DOHH2 (cell line): Measurements from ENCODE around the gene MAG.

Source experiments
- H3F3A ChIP-seq: fragments of 200-600 bp; sonication (generic), shearing (Covaris generic); 2 replicates; pipeline ENCODE4 v1.6.0; 2016; ENCODE audit warnings: antibody characterized with exemption, mild to moderate bottlenecking; ENCODE audit not compliant: control insufficient read depth, insufficient read depth
- H3K27ac ChIP-seq: fragments of 200-600 bp; sonication (generic); 2 replicates; pipeline ENCODE4 v1.5.1; 2014; ENCODE audit warnings: low read depth, mild to moderate bottlenecking, low read length, moderate library complexity
- H3K27me3 ChIP-seq: fragments of 200-600 bp; sonication (generic); 2 replicates; pipeline ENCODE4 v1.6.1; 2014; ENCODE audit warnings: mild to moderate bottlenecking, low read length, mixed read lengths; ENCODE audit not compliant: control insufficient read depth
- H3K36me3 ChIP-seq: fragments of 200-600 bp; sonication (generic); 2 replicates; pipeline ENCODE4 v1.6.1; 2014; ENCODE audit warnings: mild to moderate bottlenecking, low read length, moderate library complexity, mixed read lengths; ENCODE audit not compliant: control insufficient read depth
- H3K4me1 ChIP-seq: fragments of 200-600 bp; sonication (generic); 2 replicates; pipeline ENCODE4 v1.6.1; 2014; ENCODE audit warnings: mild to moderate bottlenecking, low read length, mixed read lengths; ENCODE audit not compliant: control insufficient read depth
- H3K4me2 ChIP-seq: fragments of 200-600 bp; sonication (generic); 2 replicates; pipeline ENCODE4 v1.6.0; 2014; ENCODE audit warnings: mild to moderate bottlenecking, low read length, moderate library complexity
- H3K4me3 ChIP-seq: fragments of 200-600 bp; sonication (generic); 2 replicates; pipeline ENCODE4 v1.5.1; 2014; ENCODE audit warnings: mild to moderate bottlenecking, low read length, mixed read lengths
- H3K79me2 ChIP-seq: fragments of 200-600 bp; sonication (generic); 2 replicates; pipeline ENCODE4 v1.6.1; 2014; ENCODE audit warnings: mild to moderate bottlenecking, low read length, mixed read lengths; ENCODE audit not compliant: control insufficient read depth
- H3K9me2 ChIP-seq: fragments of 200-600 bp; sonication (generic); replicated peaks from 2 replicates; pipeline ENCODE4 v1.6.1; 2014; ENCODE audit warnings: mild to moderate bottlenecking, low read length, mixed read lengths; ENCODE audit not compliant: control insufficient read depth
- H3K9me3 ChIP-seq: fragments of 200-600 bp; sonication (generic); 2 replicates; pipeline ENCODE4 v1.6.1; 2014; ENCODE audit warnings: antibody characterized with exemption, low read length, mixed read lengths; ENCODE audit not compliant: control insufficient read depth, insufficient read depth
- H4K20me1 ChIP-seq: fragments of 200-600 bp; sonication (generic); 2 replicates; pipeline ENCODE4 v1.6.0; 2014; ENCODE audit warnings: low read depth, mild to moderate bottlenecking, antibody characterized with exemption, low read length, moderate library complexity; ENCODE audit not compliant: control insufficient read depth, insufficient read depth
- EZH2phosphoT487 ChIP-seq: fragments of 200-600 bp; sonication (generic); IDR thresholded peaks from 2 replicates; pipeline ENCODE4 v1.6.1; 2017; ENCODE audit warnings: borderline replicate concordance, mild to moderate bottlenecking, antibody characterized with exemption, low read length, moderate library complexity, mixed read lengths
- TF ChIP-seq, protein P1 (sequence below): fragments of 200-600 bp; sonication (generic); IDR thresholded peaks from one replicate; pipeline ENCODE4 v1.5.1; 2014; ENCODE audit warnings: antibody characterized with exemption, mild to moderate bottlenecking, low read depth, low read length; ENCODE audit not compliant: poor library complexity, severe bottlenecking

The MAG gene

DNA sequence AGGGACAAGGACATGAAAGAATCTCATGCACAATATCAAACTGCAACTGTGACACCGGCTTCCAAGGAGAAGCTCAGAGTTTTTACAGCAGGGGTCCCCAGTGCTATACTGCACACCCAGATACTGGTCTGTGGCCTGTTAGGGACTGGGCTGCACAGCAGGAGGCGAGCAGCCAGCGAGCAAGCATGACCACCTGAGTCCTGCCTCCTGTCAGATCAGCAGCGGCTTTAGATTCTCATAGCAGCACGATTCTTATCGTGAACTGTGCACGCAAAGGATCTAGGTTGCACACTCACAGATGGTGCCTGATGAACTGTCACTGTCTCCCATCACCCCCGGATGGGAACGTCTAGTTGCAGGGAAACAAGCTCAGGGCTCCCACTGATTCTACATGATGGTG is 23.9 kb downstream of the MAG start:
- Histone ChIP-seq H3K4me3 (peak overlapping the region; percentile 64), H3K36me3 (no peaks in the 10 kb centered on the region; the same call in 1 of the 2 replicates), H3F3A (peaks cover 27% of the 10 kb centered on the region), H3K4me1 (peaks cover 99% of the 10 kb centered on the region), H4K20me1 (no peaks in the 10 kb centered on the region), H3K27ac (peak overlapping the region; percentile 98), H3K9me2 (no peaks in the 10 kb centered on the region), H3K27me3 (no peaks in the 10 kb centered on the region), H3K79me2 (no peaks in the 10 kb centered on the region), H3K4me2 (peak overlapping the region; percentile 86), H3K9me3 (no peaks in the 10 kb centered on the region)
- no peak for TF ChIP-seq EZH2phosphoT487
- TF ChIP-seq, protein P1, sequence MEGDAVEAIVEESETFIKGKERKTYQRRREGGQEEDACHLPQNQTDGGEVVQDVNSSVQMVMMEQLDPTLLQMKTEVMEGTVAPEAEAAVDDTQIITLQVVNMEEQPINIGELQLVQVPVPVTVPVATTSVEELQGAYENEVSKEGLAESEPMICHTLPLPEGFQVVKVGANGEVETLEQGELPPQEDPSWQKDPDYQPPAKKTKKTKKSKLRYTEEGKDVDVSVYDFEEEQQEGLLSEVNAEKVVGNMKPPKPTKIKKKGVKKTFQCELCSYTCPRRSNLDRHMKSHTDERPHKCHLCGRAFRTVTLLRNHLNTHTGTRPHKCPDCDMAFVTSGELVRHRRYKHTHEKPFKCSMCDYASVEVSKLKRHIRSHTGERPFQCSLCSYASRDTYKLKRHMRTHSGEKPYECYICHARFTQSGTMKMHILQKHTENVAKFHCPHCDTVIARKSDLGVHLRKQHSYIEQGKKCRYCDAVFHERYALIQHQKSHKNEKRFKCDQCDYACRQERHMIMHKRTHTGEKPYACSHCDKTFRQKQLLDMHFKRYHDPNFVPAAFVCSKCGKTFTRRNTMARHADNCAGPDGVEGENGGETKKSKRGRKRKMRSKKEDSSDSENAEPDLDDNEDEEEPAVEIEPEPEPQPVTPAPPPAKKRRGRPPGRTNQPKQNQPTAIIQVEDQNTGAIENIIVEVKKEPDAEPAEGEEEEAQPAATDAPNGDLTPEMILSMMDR = peak; percentile 59

DNA sequence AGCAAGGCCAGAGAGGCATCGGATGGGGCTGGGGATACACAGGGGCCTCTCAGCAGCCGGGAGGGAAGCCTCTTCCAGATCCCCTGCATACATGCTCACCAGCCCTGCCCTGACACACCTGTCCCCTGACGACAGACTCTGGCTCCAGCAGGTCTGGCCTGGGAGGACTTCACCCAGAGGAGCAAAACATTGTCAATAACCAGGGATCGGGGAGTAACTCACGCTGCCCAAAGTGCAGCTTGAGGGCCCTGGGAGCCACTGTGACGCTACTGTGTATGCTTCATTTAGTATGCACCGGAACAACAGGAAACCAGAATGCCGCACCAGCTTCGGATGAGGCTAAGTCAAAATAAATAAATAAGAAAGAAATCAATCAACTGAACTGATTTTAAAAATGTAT is 24.6 kb downstream of the MAG start:
- Histone ChIP-seq H3K4me1 (peaks cover 100% of the 10 kb centered on the region), H3K9me2 (no peaks in the 10 kb centered on the region), H3K27me3 (no peaks in the 10 kb centered on the region), H3K36me3 (no peaks in the 10 kb centered on the region; the same call in 1 of the 2 replicates), H3K79me2 (no peaks in the 10 kb centered on the region), H3K4me3 (peak overlapping the region; percentile 64), H3K27ac (peak overlapping the region; percentile 98), H3K9me3 (no peaks in the 10 kb centered on the region), H4K20me1 (no peaks in the 10 kb centered on the region), H3F3A (peaks cover 33% of the 10 kb centered on the region), H3K4me2 (peak overlapping the region; percentile 86)
- no peak for TF ChIP-seq EZH2phosphoT487
- TF ChIP-seq, protein P1 = no peak

DNA sequence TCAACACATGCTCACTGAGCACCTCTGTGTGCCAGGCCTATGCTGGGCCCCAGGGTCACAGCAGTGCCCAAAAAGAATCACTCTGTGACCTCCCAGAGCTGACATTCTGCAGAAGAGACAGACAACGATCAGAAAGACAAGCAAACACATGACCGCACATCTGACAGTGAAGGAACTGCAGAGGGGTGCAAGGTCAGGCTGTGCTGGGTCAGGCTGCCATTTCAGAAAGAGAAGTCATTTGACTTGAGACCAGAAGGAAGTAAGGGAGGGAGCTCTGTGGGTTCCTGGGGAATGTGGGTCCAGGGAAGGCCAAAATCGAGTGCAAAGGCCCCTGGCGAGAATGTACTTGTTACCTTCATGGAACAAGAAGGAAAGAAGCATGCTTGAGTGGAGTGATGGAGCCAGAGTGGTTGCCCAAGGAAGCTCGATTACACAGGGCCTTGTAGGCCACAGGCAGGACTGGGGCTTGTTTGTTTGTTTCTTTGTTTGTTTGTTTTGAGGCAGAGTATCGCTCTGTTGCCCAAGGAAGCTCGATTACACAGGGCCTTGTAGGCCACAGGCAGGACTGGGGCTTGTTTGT is 25.6 kb downstream of the MAG start:
- H3K79me2 ChIP-seq = no peaks in the 10 kb centered on the region
- peaks cover 43% of the 10 kb centered on the region for H3F3A ChIP-seq
- peaks cover 100% of the 10 kb centered on the region for H3K4me1 ChIP-seq
- H3K4me3 ChIP-seq = peak overlapping the region; percentile 64
- no peaks in the 10 kb centered on the region for H3K9me2 ChIP-seq
- H3K36me3 ChIP-seq = no peaks in the 10 kb centered on the region; the same call in 1 of the 2 replicates
- H3K4me2 ChIP-seq = peak overlapping the region; percentile 86
- H3K27me3 ChIP-seq = no peaks in the 10 kb centered on the region
- H4K20me1 ChIP-seq = no peaks in the 10 kb centered on the region
- H3K27ac ChIP-seq = peak overlapping the region; percentile 98
- TF ChIP-seq, protein P1 = no peak
- TF ChIP-seq EZH2phosphoT487 = no peak
- H3K9me3 ChIP-seq = peaks cover 5% of the 10 kb centered on the region; the same call in 1 of the 2 replicates
